Rectal smooth muscle tissue (tissue), 1 donor: Measurements from ENCODE around the gene PDE4D.

Experiments used
- H3K27ac ChIP-seq: one replicate; pipeline ENCODE4 v1.7.0; 2013; ENCODE audit warnings: low read depth, low read length, inconsistent platforms
- H3K27me3 ChIP-seq: one replicate; pipeline ENCODE4 v1.7.0; 2013; ENCODE audit warnings: low read length; ENCODE audit not compliant: control insufficient read depth, insufficient read depth
- H3K36me3 ChIP-seq: one replicate; pipeline ENCODE4 v1.7.0; 2013; ENCODE audit warnings: low read length; ENCODE audit not compliant: control insufficient read depth, insufficient read depth
- H3K4me1 ChIP-seq: one replicate; pipeline ENCODE4 v1.7.0; 2013; ENCODE audit warnings: low read length; ENCODE audit not compliant: control insufficient read depth, insufficient read depth
- H3K4me3 ChIP-seq: one replicate; pipeline ENCODE4 v1.7.0; 2013; ENCODE audit warnings: low read length
- H3K9ac ChIP-seq: one replicate; pipeline ENCODE4 v1.7.0; 2013; ENCODE audit warnings: low read length

PDE4D gene

DNA sequence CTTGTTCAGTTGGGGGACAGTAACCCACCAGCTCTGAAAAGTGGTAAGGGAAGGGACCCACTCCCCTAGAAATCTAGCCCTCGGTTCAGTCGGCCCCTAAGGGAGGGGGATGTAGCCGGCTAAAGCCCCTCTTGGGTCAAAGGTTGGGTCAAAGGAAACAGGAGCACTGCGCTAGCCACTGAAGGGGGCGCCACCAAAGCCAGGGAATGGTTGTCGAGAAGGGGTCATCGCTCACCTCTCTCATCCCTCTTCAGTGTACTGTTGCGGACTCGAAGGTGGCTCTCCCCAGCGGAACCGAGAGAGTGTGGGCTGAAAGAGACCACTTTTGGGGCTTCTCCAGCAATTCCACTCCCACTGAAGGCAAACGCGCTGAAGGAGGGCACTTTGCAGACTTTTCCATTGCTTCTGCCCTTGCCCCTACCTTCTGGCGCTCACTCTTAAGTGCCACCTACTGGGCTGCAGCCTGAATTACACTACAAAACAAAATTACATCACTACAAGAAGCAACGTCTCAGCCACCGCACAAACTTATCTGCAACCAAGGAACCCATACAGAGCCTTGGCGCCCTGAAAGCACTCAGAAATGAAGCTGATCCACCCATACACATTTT, 396.9 kb downstream of the PDE4D start:
- H3K4me3 ChIP-seq, result no peak overlapping the region
- no peak overlapping the region for H3K9ac ChIP-seq
- H3K27ac ChIP-seq, result no peak overlapping the region
- no peaks in the 10 kb centered on the region for H3K27me3 ChIP-seq
- H3K4me1 ChIP-seq, result no peaks in the 10 kb centered on the region
- no peaks in the 10 kb centered on the region for H3K36me3 ChIP-seq

DNA sequence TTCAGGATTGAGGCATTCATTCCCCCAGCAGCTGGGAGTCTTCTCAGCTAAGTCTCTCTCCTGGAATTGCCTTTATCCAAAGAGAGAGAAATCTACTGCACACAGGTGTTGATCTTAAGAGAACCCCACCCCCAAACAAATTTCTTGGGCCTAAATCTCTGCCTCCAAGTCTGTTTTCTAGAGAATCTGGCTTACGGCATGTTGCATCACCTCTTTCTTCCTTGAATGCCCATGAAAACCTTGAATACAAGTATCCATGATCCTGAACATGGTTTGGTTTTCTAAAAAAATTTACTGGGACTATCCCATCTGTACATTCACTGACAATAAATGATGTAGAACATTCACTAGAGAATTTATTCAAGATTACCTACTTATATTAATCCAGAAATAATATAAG, 401.6 kb downstream of the PDE4D start:
- no peaks in the 10 kb centered on the region for H3K27me3 ChIP-seq
- H3K27ac ChIP-seq, result no peak overlapping the region
- no peaks in the 10 kb centered on the region for H3K4me1 ChIP-seq
- no peaks in the 10 kb centered on the region for H3K36me3 ChIP-seq
- H3K4me3 ChIP-seq, result no peak overlapping the region
- no peak overlapping the region for H3K9ac ChIP-seq

DNA sequence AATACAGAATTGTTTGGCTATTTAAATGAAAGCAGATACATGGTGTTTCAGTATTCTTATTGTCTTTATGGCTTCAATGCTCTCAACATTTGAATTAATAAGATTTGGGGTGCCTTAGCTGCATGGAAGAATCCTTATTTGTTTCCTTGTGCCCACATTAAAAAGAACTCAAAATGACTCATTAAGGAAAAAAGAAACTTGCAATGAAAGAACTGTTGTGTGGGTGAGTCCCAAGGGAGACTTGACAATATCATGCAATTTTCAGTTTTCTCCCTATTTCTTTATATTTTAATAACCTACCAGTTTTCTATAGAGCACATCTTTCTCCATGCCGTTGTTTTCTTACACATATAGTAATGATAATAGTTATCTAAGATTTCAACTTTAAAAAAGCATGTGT, 404.0 kb downstream of the PDE4D start:
- H3K4me3 ChIP-seq, result no peak overlapping the region
- peaks cover 2% of the 10 kb centered on the region for H3K4me1 ChIP-seq
- H3K27me3 ChIP-seq, result no peaks in the 10 kb centered on the region
- H3K27ac ChIP-seq, result no peak overlapping the region
- no peak overlapping the region for H3K9ac ChIP-seq
- no peaks in the 10 kb centered on the region for H3K36me3 ChIP-seq

DNA sequence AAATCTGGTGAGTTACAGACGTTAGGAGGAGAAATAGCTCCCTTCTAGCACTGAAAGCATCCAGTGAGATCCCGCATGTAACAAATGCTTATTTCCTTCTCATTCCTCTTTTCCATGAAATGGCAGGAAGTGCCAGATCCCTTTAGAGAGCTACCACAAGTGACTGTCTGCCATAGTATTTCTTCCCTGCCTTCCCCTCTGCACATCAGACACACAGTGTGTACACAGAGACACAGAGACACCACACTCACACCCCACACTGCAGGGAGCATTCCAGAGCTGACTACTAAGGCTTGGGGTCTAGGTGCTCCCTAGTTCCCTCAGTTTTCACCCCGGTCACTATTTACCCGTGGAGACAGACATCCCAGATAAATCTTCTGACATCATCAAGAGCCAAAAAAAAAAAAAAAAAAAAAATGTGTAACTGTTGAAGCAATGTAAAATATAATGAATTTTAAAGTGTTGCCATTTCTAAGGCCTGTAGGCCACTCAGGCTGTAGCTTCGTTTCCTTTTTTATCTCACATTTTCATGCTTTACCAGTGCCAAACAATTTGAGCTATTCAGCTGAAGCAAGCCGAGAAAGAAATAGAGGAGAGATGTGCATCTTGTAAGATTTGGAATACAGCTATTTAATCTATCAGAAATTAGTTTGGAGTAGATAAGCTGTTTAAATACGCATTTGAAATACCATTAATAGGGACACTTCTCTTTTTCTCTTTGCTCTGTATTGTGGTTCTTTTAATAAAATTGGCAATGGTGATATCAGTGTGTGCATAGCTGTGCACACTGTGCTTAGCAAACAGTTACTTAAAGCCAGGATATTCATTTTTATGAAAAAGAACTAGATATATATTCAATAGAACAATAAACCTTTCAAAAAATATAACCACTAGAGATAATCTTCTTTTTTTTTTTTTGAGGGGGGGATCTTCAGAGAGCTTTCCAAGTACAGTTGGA, 405.5 kb downstream of the PDE4D start:
- Histone ChIP-seq H3K9ac (no peak overlapping the region), H3K4me3 (no peak overlapping the region), H3K36me3 (no peaks in the 10 kb centered on the region), H3K27me3 (no peaks in the 10 kb centered on the region), H3K4me1 (peaks cover 4% of the 10 kb centered on the region), H3K27ac (no peak overlapping the region)

DNA sequence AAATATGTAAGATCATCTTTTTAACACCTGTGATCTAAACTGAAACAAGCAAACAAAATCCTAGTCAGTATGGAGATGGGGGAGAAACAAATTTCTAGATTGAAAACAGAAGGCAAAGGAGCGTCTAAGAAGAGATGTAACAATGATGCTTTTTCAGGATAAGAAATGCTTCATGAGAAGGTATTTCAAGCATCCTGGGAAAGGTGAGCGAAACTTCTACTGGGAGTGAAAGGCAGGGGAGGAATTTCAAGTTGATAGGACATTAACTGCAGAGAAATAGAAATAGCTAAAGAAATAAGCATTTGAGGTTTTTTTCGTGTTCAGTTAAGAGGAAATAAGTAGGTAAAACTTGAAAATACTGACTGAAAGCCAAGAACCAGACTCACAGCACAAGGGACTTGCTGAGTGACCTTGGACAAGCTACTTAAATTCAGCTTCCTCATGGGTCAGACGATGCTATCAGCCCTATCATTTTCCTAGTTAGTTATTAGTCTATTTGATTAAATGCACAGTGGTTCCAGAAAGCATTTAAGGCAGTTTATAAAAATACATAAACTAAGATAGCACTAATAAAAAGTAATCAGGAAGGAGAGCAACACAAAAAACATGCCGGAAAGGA, 406.3 kb downstream of the PDE4D start:
- Histone ChIP-seq H3K4me1 (peaks cover 4% of the 10 kb centered on the region), H3K9ac (no peak overlapping the region), H3K36me3 (no peaks in the 10 kb centered on the region), H3K27me3 (no peaks in the 10 kb centered on the region), H3K4me3 (no peak overlapping the region), H3K27ac (no peak overlapping the region)

DNA sequence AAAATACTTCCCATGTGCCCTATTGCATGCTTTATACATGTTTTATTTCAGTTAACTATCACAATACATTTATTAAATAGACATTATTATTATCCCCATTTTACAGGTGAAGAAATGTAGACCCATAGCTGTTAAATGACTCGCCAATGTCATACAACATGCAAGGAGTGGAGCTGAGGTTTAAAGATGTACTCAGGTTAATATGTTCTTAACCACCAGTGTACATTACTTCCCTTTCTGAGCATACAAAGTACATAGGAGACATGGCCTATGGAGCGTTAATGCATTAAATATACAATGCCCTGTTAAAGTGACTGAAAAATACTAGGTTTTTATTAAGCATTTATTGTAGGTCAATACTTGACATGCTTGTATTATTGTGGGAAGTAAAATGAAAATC, 407.0 kb downstream of the PDE4D start:
- no peaks in the 10 kb centered on the region for H3K36me3 ChIP-seq
- H3K4me1 ChIP-seq, result peaks cover 4% of the 10 kb centered on the region
- H3K27me3 ChIP-seq, result no peaks in the 10 kb centered on the region
- no peak overlapping the region for H3K27ac ChIP-seq
- no peak overlapping the region for H3K4me3 ChIP-seq
- H3K9ac ChIP-seq, result no peak overlapping the region

DNA sequence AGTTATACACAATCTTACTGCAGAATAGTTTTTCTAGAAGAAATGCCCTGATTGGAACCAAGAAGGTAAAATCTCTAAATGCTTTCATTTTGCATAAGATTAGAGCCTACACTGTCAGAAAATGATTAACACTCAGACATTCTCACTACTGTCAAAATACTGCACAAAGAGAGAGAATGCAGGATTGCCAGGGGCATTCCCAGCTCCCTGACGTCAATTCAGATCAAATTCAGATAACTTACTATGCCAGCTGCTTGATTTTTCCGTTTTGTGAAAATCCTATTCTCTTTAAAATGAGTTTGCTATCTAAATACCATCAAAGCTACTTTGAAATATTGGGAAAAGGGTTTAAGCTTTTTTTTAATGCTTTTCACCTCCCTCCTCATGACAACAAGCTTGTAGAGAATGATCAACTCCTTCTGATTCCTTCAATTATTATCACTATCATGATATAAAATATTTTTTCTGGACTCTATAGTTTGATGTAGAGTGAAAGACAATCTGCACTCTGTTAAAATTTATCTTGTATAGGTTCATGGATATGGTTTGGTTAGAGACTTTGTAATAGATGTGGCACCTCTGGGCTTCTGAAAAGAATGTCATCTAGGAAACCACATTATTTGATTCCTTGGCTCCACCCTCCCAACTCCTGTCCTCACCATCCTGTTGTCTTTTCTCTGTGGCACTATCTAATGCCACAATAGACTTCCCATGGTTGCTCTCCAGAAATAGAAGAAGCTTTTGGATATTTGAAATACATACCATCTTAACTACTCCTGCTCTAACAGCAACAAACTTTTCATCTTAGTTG, 407.7 kb downstream of the PDE4D start:
- Histone ChIP-seq H3K4me3 (no peak overlapping the region), H3K27me3 (no peaks in the 10 kb centered on the region), H3K36me3 (no peaks in the 10 kb centered on the region), H3K27ac (no peak overlapping the region), H3K4me1 (peaks cover 4% of the 10 kb centered on the region), H3K9ac (no peak overlapping the region)

DNA sequence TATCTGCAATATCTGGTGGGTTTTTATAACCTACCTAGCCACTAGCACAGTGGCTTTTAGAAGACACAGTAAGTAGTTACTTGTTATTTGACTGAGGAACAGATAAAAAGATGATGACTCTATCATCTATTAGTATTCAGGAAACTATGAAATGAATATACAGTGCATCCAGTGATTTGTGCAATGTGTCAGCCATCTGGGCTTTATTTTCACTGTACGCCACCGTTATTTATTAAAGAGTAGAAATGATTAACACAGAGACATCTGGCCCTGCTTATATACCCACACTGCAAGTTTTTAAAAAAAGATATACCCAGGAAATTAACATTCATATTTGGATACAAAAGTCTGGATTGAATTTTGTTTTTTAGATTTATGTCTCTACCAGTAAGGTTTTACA, 408.4 kb downstream of the PDE4D start:
- no peak overlapping the region for H3K4me3 ChIP-seq
- no peaks in the 10 kb centered on the region for H3K27me3 ChIP-seq
- no peak overlapping the region for H3K9ac ChIP-seq
- H3K4me1 ChIP-seq, result peaks cover 4% of the 10 kb centered on the region
- H3K27ac ChIP-seq, result no peak overlapping the region
- no peaks in the 10 kb centered on the region for H3K36me3 ChIP-seq

DNA sequence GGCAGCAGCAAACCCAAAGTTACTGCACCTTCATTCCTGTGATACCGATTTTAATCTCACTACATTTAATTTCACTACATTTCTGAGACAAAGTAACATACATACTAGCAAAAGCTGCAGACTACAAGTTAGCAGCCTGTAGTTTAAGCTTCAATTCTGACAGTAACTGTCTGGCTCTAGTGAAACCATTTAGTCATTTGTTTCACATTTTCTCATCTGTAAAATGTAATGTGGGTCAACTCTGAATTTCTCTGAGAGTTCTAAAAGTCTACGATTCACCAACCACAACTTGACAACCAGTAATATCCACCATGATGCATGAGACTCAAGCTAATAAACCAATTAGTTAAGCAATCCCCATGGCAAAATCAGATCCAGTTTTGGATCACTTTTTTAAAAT, 408.9 kb downstream of the PDE4D start:
- Histone ChIP-seq H3K36me3 (no peaks in the 10 kb centered on the region), H3K4me3 (no peak overlapping the region), H3K4me1 (peaks cover 4% of the 10 kb centered on the region), H3K27ac (no peak overlapping the region), H3K9ac (no peak overlapping the region), H3K27me3 (no peaks in the 10 kb centered on the region)

DNA sequence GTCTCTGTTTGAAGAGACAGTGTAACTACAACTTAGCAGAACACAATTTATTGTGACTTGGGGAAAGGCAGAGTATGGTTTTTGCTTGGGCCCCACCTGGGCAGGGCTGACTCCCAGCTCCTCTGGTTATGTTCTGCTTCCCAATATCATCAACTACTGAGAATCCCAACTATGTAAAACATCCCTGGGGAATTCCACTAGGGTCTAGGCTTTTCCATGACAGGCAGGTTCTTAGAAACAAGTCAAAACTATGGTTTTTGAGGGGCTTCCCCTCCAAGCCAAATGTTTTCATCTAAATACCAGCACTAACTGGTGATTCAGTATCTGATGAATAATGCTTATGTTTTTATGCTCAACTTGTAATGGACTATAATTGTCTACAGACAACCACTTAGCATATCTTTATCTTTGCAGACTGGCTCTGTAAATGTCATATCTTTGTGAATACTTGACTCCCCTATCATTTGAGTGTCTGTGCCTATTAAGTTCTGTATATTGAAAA, 409.5 kb downstream of the PDE4D start:
- no peak overlapping the region for H3K27ac ChIP-seq
- H3K4me3 ChIP-seq, result no peak overlapping the region
- H3K27me3 ChIP-seq, result no peaks in the 10 kb centered on the region
- H3K9ac ChIP-seq, result no peak overlapping the region
- H3K36me3 ChIP-seq, result no peaks in the 10 kb centered on the region
- H3K4me1 ChIP-seq, result peaks cover 4% of the 10 kb centered on the region

DNA sequence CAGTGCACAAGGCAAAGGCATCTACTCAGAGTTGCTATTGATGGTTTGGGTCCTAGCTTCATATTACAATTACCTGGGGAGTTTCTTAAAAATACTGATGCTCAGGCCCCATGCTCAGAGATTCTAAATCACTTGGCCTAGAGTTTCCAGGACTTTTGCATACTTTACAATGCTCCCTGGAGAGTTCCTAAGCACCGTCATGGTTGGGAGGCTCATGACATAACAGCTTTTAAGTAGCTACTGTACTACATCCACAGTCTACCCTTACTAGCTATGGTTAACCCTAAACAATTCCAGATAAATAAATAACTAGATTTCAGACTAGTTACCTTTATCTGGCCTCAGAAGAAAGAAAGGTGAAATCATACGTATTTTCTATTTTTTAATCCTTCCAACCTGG, 414.4 kb downstream of the PDE4D start:
- Histone ChIP-seq H3K9ac (no peak overlapping the region), H3K4me1 (no peaks in the 10 kb centered on the region), H3K27me3 (no peaks in the 10 kb centered on the region), H3K4me3 (no peak overlapping the region), H3K36me3 (no peaks in the 10 kb centered on the region), H3K27ac (no peak overlapping the region)

DNA sequence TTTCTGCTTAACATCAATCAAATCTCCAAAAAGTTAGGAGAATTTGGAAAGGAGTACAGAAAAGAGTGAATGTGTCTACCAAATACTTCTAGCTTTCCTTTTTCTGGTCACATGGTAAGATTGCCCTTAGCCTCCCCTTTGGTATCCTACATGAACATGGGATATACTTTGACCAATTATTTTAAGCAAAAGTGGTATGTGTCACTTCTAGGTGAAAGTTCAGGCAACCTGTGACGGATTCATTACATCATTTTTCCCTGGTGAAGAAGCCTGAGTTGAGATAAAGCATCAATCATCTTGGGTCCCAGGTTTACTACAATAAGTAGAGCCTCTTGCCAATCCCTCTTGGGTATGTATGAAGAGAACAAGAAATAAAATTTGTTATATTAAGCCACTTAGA, 419.2 kb downstream of the PDE4D start:
- no peaks in the 10 kb centered on the region for H3K27me3 ChIP-seq
- H3K4me3 ChIP-seq, result no peak overlapping the region
- H3K36me3 ChIP-seq, result no peaks in the 10 kb centered on the region
- H3K4me1 ChIP-seq, result no peaks in the 10 kb centered on the region
- no peak overlapping the region for H3K9ac ChIP-seq
- no peak overlapping the region for H3K27ac ChIP-seq
